ENCODE data around the gene PIP5K1C.

PIP5K1C gene

GRCh38 chr19:3614858-3615505 is 85.3 kb downstream of the PIP5K1C start:
- Histone ChIP-seq H3K36me3 (ENCODE audit: insufficient read depth, low read length) (no peaks in the 10 kb centered on the region; the same call in 1 of the 2 replicates), H3K9me3 (ENCODE audit: low read depth, low read length) (no peaks in the 10 kb centered on the region), H3K4me3 (no peak overlapping the region), H3K27ac (no peak overlapping the region), H3K9ac (ENCODE audit: insufficient read length) (no peak overlapping the region)
- TF ChIP-seq FOXP2 (optimal IDR thresholded peaks at IDR 0.05; ENCODE audit: control extremely low read depth, extremely low read length, insufficient read depth) (no peak), POLR2AphosphoS5 (IDR thresholded peaks at IDR 0.05; ENCODE audit: borderline replicate concordance, low read depth, low read length) (no peak), EZH2 (IDR thresholded peaks at IDR 0.05) (no peak)
- no peak for DNase-seq (ENCODE audit: low read depth, low spot score)

DNA sequence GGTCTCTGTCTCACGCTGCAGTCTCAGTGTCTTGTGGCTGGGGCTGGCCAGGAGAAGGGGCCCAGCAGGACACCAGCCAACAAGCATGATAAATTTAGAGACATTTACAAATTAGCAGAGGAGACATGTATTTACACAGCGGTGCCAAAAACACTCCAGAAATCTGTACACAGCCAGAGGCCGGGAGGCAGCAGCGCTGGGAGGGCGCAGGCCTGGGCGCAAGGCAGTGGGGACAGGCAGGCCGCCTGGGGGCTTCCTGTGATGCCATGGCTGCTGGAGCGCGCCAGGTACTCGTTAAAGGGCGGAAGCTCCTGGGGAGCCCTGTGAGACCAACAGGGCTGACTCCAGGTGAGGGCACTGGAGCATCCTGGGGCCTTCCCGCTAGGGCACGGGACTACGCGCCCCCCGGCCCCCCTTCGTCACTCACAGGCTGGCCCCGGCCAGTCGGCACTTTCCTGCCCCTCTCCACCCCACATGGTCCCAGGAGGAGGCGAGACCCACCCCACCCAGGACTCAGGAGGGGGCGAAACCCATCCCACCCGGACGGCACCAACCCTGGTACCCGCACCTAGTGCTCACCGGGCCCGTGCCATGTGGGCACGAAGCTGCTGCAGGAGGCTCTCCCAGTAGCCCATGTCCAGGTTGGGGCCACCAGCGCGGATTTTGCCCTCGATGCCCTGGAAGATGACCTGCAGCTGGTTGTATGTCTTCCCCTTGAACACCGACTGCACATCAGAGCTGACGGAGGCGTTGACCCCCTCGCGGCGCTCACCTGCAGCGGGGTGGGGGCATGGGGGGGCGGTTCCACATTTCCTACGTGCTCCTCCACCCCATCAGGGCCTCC is 86.2 kb downstream of the PIP5K1C start:
- TF ChIP-seq POLR2AphosphoS5 (IDR thresholded peaks at IDR 0.05; ENCODE audit: borderline replicate concordance, low read depth, low read length): no peak
- TF ChIP-seq FOXP2 (optimal IDR thresholded peaks at IDR 0.05; ENCODE audit: control extremely low read depth, extremely low read length, insufficient read depth): no peak
- no peak for TF ChIP-seq EZH2 (IDR thresholded peaks at IDR 0.05)
- H3K27ac ChIP-seq: no peak overlapping the region
- no peaks in the 10 kb centered on the region; the same call in 1 of the 2 replicates for H3K36me3 ChIP-seq (ENCODE audit: insufficient read depth, low read length)
- DNase-seq (ENCODE audit: low read depth, low spot score): no peak
- no peaks in the 10 kb centered on the region for H3K9me3 ChIP-seq (ENCODE audit: low read depth, low read length)
- no peak overlapping the region for H3K9ac ChIP-seq (ENCODE audit: insufficient read length)
- H3K4me3 ChIP-seq: no peak overlapping the region

DNA sequence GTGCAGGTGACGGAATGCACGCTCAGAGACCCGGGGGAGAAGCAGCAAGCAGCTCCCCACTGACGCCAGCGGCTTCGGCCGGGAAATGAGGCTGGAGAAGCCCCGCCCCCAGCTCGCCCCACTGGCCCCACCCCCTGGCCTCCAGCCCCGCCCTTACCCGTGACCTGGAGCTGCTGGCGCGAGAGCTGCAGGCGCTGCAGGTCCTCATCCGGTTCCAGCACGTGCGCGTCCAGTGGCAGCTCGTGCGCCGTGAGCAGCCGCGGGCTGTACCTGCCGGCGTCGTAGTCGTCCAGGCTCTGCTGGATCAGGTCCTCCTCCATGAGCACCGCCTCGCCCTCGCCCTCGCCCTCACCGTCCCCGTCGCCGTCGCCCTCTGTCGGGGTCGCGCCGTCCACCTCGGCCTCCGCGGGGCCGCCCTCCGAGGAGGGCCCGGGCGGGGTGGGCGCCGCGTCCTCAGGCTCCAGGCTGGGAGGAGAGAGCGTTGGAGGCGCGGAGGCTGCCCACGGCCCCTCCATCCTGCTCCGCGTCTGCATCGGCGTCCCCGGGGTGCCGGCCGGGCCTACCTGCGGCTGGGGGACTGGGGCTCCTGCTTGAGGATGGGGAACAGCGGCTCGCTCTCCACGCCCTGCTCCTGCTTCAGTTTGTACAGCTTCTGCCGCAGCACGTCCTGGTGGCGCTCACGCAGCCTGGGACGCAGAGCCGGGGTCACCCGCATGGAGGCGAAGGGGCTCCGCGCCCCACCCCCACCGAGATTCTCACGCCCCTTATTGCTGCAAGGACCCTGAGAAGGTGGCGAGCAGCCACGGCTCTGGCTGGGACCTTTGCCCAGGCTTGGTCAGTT is 87.1 kb downstream of the PIP5K1C start:
- Histone ChIP-seq H3K36me3 (ENCODE audit: insufficient read depth, low read length) (no peaks in the 10 kb centered on the region; the same call in 1 of the 2 replicates), H3K9ac (ENCODE audit: insufficient read length) (no peak overlapping the region), H3K27ac (no peak overlapping the region), H3K9me3 (ENCODE audit: low read depth, low read length) (no peaks in the 10 kb centered on the region), H3K4me3 (no peak overlapping the region)
- no peak for DNase-seq (ENCODE audit: low read depth, low spot score)
- TF ChIP-seq EZH2 (IDR thresholded peaks at IDR 0.05) (no peak), POLR2AphosphoS5 (IDR thresholded peaks at IDR 0.05; ENCODE audit: borderline replicate concordance, low read depth, low read length) (no peak), FOXP2 (optimal IDR thresholded peaks at IDR 0.05; ENCODE audit: control extremely low read depth, extremely low read length, insufficient read depth) (no peak)

DNA sequence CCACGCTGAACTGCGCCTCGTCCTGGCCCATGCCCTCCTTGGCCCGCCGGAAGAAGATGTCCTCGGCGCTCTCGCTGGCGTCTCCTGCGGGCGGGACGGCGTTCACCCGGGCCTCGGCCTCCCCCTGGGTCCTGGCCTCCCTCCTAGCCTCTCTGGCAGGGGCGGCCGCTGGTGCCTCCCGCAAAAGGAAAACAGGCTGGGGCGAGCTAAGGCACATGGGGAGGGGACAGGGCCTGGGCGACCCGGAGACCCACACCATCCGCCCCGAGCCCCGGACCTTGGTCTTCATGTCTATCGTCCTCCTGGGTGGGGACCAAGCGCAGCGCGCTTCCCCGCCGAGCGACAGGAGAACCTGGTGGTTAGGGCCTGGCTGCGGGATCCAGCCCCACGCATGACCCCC is 87.9 kb downstream of the PIP5K1C start:
- Histone ChIP-seq H3K9me3 (ENCODE audit: low read depth, low read length) (no peaks in the 10 kb centered on the region), H3K27ac (no peak overlapping the region), H3K9ac (ENCODE audit: insufficient read length) (no peak overlapping the region), H3K36me3 (ENCODE audit: insufficient read depth, low read length) (no peaks in the 10 kb centered on the region; the same call in 1 of the 2 replicates), H3K4me3 (no peak overlapping the region)
- no peak for DNase-seq (ENCODE audit: low read depth, low spot score)
- TF ChIP-seq EZH2 (IDR thresholded peaks at IDR 0.05) (no peak), POLR2AphosphoS5 (IDR thresholded peaks at IDR 0.05; ENCODE audit: borderline replicate concordance, low read depth, low read length) (no peak), FOXP2 (optimal IDR thresholded peaks at IDR 0.05; ENCODE audit: control extremely low read depth, extremely low read length, insufficient read depth) (no peak)

- no peak overlapping the region for H3K9ac ChIP-seq (ENCODE audit: insufficient read length)
- H3K4me3 ChIP-seq: no peak overlapping the region
- no peaks in the 10 kb centered on the region for H3K9me3 ChIP-seq (ENCODE audit: low read depth, low read length)
- H3K36me3 ChIP-seq (ENCODE audit: insufficient read depth, low read length): no peaks in the 10 kb centered on the region; the same call in 1 of the 2 replicates
- H3K27ac ChIP-seq: no peak overlapping the region
- DNase-seq (ENCODE audit: low read depth, low spot score): no peak
- TF ChIP-seq FOXP2 (optimal IDR thresholded peaks at IDR 0.05; ENCODE audit: control extremely low read depth, extremely low read length, insufficient read depth): no peak
- TF ChIP-seq EZH2 (IDR thresholded peaks at IDR 0.05): no peak
- TF ChIP-seq POLR2AphosphoS5 (IDR thresholded peaks at IDR 0.05; ENCODE audit: borderline replicate concordance, low read depth, low read length): no peak
These were observed 88.4 kb downstream of the PIP5K1C start for GRCh38 chr19:3611841-3612240.

DNA sequence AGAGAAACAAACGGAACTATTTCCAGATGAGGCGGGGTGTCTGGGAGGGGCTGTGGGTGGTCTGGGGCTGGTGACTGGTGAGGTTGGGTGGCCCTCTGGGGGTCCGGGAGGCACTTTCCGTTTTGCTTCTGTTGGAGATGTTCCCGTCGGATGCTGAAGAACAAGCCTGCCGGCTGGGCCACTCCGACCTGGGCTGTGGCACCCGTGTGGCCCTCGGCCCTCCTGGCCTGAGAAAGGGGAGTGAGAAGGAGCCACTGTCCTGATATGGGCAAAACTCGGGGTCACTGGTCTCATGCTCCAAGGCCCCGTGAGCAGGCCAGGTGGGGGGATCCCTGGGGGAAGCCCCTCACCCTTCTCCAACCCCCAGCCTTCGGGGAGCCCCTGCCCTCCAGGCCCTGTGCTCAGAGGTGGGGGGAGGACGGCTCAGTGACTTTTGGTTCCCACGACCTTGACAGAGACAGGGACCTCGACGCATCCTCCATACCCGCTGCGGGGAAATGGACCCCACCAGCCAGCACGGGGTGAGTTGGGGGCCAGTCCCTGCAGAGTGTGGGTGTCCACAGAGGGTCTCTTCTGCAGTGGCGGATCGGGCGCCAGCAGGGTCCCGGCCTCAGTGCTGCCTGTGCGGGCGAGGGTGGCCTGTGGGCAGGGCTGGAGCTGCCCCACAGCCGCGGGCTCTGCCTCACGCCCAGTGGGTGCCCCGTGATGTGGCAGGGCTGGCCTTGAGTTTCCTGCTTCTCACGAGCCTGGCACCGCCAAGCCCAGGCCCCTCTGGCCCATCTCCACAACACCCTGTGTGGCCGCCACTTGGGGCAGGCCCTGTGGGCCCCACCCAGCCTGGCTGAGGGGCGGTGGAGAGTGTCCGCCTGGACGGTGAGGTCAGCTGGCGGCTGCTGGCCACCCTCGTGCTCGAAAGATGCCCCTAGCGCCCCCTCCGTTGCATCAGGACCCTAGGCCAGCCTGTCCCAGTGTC is 89.2 kb downstream of the PIP5K1C start:
- H3K9me3 ChIP-seq (ENCODE audit: low read depth, low read length): no peaks in the 10 kb centered on the region
- no peak overlapping the region for H3K9ac ChIP-seq (ENCODE audit: insufficient read length)
- peak overlapping the region; percentile 67; the same call in 1 of the 2 replicates for H3K27ac ChIP-seq
- no peak for DNase-seq (ENCODE audit: low read depth, low spot score)
- no peaks in the 10 kb centered on the region; the same call in 1 of the 2 replicates for H3K36me3 ChIP-seq (ENCODE audit: insufficient read depth, low read length)
- no peak overlapping the region for H3K4me3 ChIP-seq
- no peak for TF ChIP-seq EZH2 (IDR thresholded peaks at IDR 0.05)
- no peak for TF ChIP-seq POLR2AphosphoS5 (IDR thresholded peaks at IDR 0.05; ENCODE audit: borderline replicate concordance, low read depth, low read length)
- TF ChIP-seq FOXP2 (optimal IDR thresholded peaks at IDR 0.05; ENCODE audit: control extremely low read depth, extremely low read length, insufficient read depth): no peak
